GM04503 (cell line): ENCODE results near the gene GPR55.

Experiments
- DNase-seq: peaks from one replicate; pipeline ENCODE4 v3.0.0-alpha.2; 2012; ENCODE audit warnings: low read depth

The GPR55 gene

DNA sequence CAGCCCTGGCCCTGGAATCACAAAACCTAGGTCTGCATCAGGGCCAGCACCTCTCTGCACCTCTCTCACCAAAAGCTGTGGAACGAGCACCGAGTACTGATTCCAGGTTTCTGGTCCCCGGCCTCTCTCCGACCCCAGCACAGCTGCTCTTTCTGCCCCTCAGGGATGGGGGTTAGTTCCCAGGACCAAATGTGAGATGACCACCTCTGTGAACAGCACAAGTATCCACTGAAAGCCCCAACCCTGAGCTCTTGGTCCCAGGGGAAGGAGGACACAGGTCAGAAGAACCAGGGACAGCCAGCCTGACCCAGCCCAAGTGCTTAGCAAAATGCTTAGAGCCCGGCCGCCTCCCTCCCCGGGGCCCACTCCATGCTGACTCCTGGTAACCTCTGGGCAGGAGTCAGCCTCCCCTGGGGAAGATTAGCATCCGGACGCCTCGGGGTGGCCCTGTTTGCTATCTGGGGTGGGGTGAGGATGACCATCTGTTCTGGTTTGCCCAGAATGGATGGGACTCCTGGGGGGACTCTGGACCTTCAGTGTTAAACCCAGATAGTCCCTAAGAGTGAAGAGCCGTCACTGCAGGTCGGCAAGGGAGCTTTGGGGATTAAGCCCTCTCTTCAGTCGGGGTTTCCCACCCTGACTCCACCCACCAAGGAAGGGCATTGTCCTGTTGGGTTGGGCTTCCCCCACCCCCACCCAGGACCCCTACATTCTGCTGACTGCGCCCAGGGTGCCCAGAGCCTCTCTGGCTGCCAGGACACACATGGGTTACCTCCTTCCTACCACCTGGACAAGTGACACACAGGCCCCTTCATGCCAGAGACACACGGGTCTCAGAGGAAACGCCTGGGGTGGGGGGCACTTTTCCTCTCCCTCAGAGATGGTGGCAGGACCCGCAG is 9.4 kb upstream of the GPR55 start:
- DNase-seq, result no peak

DNA sequence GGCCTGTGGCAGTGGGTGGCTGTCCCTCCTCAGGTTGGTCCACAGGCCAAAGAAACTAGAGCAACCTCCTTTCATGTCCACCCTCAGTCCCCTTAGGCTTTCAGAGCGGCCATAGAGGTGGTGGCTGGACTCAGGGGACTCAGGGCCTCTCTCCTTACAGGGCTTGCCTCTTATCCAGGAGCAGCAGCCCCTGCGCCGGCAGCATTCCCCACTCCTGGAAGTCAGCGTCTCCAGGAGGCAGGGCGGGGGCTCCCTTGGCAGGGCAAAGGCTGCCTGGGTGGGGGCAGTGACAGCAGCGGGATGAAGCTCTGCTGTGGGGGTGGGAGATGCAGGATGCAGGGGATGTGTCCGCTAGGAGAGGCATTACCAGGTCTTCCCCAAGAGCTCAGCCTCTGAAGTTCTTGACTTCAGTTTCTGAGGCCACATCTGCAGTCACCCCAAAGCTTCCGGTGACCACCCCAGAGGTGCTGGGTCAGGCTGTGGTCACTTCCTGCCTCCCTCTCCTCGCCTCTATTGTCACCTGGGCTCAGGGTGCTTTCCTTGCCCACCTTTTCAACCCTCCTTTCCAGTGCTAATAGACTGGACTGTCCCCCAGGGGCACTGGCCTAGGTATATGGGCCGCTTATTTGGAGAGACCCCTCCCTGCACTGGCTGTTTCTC is 8.6 kb upstream of the GPR55 start:
- DNase-seq, result no peak

DNA sequence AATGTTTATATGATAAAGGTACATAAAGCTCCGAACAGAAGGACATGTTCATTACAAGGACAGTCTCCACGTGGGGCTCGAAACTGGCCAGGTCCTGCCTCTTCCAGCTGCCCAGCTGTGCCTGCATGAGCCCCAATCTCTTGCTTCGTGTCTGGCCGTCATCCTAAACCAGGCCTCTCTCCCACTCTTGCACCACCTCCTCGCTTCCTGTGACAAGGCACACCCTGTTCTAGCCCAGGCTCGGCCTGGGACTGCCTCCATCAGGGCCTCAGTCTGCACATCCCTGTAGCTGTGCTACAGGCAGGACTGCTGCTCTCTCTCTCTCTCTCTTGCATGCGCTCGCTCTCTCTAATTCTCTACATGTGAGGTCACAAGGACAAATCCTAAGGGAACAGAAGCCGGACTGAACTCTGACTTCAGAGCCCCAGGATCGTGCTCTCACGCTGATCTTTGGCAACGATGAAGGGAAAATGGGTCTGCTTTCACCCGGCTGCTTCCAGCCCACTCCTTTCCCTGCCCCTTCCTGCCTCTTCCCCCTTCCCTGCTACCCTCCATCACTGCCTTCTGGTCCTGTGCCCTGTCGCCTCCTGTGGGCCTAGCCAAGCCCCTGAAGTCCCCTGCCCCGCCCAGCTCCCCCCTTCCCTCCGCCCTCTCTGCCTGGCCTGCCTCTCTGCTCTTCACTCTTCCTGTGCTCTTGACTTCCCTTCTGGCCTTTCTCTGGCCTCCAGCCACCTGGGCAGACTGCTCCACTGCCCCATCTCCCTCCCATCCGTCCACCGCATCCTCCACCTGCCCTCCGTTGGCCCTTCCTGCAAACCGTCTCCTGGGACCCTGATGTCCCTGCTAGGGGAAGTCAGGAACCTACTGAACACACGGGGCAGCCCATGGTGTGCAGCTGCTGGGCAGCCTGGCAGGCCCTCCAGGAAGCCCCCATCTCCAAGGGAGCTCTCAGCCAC is 7.8 kb upstream of the GPR55 start:
- peak; percentile 17 for DNase-seq

DNA sequence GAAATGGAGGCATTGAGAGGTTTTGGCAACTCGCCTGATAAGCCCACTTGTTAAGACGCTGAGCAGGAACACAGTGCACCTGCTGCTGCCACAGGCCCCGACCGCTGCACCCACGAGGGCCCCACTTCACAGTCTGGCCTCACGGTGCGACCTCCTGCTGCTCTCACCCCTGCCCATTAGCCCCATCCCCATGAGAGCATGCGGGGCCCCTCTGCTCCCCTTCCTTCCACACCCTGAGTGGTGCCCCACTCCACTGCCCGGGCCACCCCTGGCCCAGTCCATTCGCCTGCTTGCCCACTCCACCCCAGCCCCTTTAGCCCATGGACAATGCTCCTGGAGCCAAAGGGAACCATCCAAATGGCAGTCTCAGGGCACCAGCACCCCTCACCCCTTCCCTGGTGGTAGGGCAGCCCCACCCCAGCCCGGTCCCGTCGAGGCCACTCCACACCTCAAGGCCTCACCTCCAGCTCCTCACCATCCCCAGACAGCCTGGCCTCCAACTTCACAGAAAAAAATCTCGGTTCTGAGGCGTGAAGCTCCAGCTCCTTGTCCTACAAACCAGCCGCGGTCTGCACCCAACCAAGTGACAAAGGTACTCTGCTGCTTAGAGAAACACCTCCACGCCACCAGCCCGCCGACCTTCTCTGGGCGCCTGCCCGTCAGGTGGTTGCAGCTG is 6.7 kb upstream of the GPR55 start:
- no peak for DNase-seq

DNA sequence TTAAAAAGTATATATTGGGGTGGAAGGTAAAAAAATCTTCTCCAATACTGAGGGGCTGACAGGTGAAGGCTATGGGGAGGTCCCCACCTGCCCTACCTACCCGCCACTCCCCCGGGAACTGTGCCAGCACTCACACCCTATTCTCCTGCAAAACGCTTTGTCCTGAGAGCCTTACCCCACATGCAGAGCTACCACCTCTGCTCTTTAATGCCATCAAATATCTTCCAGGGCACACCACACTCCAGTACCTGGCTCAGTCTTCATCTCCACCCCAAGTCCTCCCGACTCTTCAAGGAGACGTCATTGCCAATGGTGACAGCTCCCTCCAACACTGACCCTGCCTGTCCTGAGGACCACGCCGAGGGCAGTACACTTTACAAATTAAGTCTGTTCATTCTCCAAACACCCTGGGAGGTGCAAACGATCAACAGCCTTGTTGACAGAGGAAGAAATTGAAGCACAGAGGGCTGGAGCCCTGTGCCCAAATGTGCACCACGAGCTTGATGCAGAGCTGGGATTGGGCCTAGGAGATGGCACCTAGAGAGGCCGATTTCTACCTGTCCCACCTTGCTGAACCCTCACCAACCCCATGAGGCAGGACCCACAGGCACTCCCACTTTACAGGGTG is 6.0 kb upstream of the GPR55 start:
- no peak for DNase-seq

DNA sequence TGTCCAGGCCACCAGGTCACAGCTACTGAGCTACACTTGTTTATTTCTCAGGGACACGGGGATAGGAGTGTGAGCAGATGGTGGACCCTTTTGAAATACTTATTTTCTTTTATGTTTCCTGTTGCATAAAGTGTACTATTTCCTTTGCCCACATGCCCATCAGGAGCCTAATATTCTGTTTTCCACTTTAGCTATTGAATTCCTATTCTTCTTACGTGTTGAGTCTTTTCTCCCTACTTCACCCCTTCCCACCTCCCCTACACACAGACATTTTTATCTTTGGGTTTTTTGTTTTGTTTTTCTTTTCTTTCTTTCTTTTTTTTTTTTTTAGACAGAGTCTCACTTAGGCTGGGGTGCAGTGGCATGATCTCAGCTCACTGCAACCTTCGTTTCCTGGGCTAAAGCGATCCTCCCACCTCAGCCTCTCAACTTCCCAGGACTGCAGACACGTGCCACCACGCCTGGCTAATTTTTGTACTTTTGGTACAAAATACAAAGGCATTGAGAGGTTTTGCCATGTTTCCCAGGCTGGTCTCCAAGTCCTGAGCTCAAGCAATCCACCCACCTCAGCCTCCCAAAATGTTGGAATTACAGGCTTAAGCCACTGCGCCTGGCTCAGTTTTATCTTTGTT is 5.2 kb upstream of the GPR55 start:
- DNase-seq, result no peak

DNA sequence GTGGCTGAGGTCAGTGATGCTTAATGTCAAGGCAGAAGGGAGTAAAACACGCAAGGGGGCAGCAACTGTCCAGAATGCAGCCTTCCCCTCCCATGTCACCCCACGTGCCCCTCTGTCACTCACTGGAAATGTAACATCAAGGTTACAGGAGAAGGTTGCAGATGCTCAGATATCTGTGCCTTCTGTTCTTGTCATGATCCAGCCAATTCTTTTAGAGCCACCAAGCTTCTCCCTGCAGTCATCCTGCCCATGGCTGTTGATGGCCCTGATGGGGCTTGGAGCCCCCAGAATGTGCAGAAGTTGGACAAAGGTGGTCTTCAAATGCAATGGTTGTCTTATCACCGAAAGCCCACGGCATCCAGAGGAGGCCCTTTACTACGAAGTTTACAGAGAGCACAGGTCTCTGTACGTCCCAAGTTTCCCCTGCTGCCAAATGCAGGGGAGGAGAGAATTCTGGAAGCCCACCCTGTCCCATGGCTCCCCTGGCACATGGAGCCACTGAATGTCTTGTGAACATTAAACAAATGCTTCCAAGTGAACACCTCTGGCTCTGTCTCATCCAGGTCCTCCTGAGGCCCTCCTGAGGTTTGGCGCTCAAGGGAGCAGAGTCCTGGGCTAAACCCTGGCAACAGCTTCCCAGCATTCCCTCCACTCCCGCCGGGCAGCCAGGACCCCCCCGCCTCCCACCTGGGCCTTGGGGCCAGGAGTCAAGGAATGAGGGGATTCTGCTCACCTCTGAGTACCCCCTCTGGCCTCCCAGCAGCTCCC is 4.5 kb upstream of the GPR55 start:
- no peak for DNase-seq

DNA sequence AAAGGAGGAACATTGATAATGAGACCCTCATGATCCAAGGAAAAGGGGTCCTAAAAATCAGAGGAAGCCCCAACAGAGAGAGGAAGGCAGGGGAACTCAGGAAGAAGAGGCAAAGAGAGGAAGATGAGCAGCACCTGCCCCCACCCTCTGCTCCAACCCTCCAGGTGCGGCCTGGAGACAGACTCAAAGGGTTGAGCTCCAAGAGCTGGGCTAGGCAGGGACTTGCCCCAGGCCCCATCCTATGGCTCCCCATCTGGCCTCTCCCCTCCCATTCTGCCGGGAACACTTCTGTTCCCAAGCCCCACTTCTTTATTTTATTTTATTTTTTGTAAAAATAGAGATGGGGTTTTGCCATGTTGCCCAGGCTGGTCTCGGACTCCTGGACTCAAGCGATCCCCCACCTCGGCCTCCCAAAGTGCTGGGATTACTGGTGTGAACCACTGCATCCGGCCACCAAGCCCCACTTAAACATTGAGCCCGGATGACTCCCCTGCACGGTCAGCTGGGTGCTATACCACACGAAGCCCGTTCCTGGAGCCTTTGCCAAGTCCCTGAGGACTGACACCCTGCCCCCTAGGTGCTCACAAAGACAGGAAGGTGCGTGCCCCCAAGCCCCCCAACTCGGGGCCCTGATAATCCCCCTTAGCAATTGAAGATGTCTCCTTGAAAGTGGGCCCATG is 3.8 kb upstream of the GPR55 start:
- no peak for DNase-seq

DNA sequence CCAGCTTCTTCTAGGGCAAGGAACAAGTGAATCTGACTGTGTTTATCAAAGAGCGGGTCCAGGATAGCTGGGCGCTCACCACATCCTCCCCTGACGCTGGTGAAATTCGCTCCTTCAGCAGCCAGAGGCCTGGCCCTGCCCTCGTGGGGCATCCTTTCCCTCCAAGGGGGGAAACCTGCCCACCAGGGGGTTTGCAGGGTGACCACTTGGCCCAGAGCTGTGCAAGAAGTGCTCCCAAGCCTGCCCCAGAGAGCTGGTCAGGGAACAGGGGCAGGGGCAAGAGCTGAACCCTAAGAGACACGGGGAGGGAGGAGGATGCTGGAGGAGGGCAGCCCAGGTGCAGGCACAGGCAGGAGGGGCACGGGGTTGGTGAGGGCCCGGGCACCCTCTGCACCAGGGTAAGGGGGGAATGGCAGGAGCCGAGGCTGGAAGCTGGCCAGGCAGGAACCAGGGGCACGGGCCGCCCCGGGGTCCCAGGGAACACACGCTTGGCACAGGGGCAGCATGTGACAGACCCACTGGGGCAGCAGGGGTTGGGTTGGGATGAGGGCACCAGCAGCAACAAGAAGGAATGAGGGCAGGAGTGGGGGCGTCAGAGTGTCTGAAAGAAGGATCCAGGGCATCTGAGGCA is 2.8 kb upstream of the GPR55 start:
- no peak for DNase-seq

DNA sequence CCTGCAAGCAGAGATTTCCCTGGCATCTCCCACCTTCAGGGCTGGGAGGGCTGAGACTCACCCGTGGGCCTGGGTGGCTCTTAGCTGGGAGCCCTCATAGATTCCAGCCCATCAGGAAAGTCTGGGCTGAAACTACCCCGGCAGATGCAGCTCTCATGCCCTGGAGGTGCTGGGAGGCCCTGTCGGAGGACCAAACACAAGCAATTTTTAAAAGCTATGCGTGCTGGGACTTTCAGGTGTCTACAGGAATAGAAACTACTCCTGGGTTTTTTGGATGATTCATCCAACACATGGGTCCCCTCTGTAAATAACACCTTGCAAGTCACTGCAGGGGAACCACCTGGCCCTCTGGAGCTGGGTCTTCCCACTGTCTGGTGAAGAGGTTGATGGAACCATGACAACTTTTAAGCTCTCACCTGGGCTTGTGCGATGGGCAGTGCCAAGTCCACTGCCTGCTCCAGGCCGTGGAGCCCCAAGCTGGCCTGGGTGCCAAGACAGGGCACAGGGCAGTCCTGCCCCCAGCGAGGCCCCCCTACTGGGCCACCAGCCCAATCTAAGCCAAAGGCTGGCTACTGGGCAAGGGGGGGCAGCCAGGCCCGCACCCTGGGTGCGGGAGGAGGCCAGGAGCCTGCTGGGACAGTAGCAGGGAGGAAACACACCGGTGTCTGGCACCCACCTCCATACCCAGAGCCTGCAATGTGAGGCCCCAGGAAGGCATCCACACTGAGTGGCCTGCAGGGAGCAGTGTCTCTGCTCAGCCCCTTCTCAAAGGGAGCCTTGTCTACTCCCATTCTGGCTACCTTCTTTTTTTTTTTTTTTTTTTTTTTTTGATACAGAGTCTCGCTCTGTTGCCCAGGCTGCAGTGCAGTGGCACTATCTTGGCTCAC is 1.1 kb upstream of the GPR55 start:
- DNase-seq, result no peak

DNA sequence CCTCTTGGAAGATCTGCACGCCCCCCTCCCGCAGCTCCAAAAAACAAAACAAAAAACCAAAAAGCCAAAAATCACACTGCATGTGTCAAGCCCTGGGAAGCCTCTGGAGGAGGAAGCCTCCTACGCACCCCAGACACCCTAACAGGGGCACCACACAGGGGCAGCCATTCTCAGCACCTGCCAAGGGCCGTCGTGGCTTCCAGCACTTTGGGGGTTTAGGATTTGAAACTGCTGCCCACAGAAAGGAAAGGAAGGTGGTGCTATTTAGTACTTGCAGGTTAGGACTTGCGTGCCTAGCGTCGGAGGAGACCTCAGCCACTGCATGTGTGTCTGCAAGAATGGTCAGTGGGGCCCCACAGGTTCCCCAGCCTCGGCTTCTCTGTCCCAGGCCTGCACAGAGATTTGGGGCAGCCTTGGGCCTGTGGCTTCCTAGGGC is 419 bp upstream of the GPR55 start:
- DNase-seq, result no peak

DNA sequence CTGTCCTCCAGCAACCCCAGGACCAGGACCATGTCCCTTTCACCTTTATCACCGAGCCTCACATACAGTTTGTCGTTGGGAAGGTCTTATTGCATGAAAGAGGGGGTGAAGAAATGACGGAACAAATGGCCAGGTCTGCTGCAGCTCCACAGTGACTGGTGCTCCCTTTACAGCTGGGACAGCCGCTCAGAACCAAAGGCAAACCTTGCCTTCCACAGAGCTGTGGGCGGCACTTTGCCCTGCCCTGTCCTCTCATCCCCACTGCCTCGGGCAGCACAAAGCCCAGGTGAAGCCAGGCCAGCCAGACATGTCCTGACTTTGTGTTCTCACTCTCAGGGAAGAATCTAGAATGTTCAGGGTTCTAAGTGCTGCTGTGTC is 961 bp downstream of the GPR55 start:
- DNase-seq, result no peak

DNA sequence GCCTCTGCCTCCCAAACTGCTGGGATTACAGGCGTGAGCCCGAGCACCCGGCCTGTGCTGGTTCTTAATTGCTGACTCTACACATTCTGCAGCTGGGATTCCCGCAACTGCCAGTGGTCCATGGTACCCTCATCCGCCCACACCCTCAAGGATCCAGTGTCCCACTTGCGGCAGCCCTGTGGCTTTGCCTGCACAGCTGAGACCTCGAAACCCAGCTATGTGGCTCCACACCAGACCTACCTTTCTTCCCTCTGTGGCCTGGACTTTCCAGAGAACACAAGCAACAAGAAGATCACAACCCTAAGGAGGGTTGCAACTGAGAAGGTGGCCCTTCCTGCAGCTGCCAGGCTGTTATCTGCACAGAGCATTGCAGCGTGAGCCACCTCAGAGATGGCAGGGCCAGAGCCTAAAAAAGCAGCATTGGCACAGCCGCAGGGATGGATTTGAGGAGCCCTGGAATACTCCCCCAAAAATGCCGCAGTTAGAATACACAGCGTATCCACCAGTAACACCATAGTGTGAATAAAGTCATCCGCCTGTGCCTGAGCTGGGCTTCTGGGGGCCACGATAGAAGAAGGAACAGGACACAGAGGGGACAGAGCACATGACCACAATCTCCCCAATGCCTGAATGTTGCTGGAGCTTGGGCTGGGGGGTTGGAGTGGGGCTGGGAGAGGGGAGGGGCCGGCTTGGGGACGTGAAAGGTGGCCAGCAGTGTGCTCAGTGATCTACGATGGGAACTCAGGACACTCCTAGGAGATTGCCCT is 1.9 kb downstream of the GPR55 start:
- DNase-seq, result no peak

DNA sequence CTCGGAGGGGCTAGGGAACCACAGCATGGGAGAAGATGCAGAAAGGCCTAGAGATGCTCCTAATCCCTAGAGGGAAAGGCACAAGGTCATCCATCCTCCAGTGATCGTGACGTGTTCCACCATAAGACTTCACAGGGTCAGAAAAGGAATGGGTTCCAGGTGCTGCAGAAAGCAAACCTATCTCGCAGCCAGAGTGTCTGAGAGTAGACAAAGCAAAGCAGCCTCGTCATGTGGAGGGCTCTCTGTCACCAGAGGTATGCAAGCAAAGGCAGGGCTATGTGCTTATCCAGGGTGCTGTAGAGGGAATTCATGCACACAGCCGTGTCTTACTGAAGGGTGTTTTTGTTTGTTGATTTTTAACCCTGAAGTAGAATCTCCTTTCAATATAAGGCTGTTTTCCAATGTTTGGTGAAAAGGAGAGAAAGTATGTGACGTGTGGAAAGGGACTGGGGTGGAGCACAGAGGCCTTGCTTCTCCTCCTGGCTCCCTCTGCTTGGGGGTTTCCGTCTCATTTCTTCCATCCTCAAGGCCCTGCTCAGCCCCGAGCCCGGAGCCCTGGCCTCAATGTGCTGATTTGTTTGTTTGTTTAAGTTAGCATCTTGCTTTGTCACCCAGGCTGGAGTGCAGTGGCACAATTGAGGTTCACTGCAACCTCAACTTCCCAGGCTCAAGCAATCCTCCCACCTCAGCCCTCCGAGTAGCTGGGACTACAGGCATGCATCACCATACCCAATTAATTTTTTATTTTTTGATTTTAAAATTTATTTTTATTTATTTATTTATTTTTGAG is 3.0 kb downstream of the GPR55 start:
- DNase-seq, result no peak

DNA sequence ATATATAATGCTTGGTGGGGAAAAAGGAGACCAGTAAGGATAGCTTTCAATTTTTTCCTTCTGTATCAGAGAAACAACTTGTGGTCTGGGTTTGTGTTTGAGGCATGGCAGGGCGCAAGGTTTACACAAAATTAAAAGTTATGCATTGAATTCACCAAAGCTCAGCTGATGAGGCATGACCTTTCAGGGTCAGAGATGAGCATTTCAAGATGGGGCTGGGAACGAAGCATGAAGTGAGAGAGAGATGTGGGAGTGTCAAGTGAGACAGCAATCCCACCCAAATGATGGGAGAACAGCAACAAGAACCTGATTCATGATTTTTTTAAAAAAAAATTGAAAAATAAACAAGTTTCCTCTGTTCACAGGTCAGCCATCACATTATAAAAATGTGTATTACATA is 4.9 kb downstream of the GPR55 start:
- no peak for DNase-seq

DNA sequence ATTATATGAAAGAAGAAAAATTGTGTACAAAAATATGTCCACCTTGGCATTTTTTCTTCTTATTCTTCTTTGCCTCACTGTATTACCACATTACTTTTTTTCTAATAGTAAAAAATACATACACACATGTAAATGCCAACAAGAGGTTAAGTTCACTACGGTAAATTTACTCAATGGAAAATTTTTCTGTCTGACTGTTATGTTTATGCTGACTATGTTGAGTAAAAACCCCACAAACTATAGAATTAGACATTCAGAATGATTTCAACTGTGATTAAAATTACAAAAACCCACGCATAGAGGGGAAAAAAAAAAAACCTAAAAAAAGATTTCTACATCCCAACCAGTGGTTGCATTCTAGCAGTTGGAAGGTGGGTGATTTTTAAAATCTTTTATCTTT is 5.4 kb downstream of the GPR55 start:
- no peak for DNase-seq
